ENCODE data around the gene B3GALT5.

DNA sequence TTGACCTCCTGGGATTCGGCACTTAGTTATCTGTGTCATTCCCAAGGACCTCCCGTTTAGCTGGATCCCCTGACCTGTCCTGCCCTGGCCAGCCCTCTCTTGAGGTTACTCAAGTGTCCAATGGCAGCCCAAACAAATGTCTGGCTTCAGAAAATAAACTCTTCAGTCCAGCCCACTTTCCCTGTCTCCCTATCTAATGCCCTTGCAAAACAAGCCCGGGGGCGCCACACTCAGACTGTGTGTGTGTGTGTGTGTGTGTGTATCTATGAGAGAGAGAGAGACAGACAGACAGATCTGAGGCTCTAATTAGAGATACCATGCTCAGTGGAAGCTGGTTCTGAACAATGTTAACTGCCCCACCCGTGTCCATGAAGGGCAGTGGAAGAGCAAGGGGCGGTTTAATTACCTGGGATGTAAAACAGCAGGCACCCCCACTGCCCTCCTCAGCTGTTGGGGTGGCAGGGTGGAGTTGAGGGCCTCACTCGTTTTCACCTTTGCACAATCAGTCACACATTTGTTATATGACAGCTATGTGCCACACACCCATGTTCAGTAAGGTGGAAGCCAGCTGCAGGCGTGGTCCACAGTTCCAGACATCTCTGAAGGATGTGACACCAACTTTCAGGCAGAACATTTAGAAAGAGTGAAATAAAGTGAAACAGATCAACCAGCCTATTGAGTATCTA is 57.4 kb downstream of the B3GALT5 start:
- TF ChIP-seq TAF1 (IDR thresholded peaks at IDR 0.05; ENCODE audit: borderline replicate concordance, insufficient read depth, low read length) = no peak
- TF ChIP-seq POLR2AphosphoS5 (IDR thresholded peaks at IDR 0.05; ENCODE audit: low read depth, low read length) = no peak
- TF ChIP-seq, protein P1, sequence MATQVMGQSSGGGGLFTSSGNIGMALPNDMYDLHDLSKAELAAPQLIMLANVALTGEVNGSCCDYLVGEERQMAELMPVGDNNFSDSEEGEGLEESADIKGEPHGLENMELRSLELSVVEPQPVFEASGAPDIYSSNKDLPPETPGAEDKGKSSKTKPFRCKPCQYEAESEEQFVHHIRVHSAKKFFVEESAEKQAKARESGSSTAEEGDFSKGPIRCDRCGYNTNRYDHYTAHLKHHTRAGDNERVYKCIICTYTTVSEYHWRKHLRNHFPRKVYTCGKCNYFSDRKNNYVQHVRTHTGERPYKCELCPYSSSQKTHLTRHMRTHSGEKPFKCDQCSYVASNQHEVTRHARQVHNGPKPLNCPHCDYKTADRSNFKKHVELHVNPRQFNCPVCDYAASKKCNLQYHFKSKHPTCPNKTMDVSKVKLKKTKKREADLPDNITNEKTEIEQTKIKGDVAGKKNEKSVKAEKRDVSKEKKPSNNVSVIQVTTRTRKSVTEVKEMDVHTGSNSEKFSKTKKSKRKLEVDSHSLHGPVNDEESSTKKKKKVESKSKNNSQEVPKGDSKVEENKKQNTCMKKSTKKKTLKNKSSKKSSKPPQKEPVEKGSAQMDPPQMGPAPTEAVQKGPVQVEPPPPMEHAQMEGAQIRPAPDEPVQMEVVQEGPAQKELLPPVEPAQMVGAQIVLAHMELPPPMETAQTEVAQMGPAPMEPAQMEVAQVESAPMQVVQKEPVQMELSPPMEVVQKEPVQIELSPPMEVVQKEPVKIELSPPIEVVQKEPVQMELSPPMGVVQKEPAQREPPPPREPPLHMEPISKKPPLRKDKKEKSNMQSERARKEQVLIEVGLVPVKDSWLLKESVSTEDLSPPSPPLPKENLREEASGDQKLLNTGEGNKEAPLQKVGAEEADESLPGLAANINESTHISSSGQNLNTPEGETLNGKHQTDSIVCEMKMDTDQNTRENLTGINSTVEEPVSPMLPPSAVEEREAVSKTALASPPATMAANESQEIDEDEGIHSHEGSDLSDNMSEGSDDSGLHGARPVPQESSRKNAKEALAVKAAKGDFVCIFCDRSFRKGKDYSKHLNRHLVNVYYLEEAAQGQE (IDR thresholded peaks at IDR 0.05; ENCODE audit: insufficient read depth in 1 of 2, low read depth in 2 of 2, low read length in 2 of 2) = no peak
- no peak for TF ChIP-seq SIN3A (IDR thresholded peaks at IDR 0.05; ENCODE audit: borderline replicate concordance, insufficient read depth, low read length)
- no peak for TF ChIP-seq FOXP2 (optimal IDR thresholded peaks at IDR 0.05; ENCODE audit: borderline replicate concordance, extremely low read depth, extremely low read length, insufficient read depth)
